Vagina (tissue), 2 donors: ENCODE data around the gene PDXDC1. TPM values are rescaled to one million over a fixed set of nuclear protein-coding genes. Genes with fewer than 3 reads are reported as not detected.
"Not testable (repeated sequence)": the region's sequence is repeated elsewhere in the genome, so short reads cannot be mapped to it uniquely, and the experiment has no call there.

Source experiments
- DNase-seq, 2 donors: peaks; one replicate each; pipeline ENCODE4 v3.0.0-alpha.2; 2017; ENCODE audit errors: extremely low spot score in 2 of 2
- H3K27ac ChIP-seq: fragments of 200-600 bp; sonication (generic); one replicate; pipeline ENCODE4 v1.5.1; 2019
- H3K27me3 ChIP-seq: fragments of 200-600 bp; sonication (generic); one replicate; pipeline ENCODE4 v1.5.1; 2019
- H3K36me3 ChIP-seq, 2 donors: fragments of 200-600 bp; sonication (generic); one replicate each; pipeline ENCODE4 v1.5.1; 2017 to 2019
- H3K4me1 ChIP-seq: fragments of 200-600 bp; sonication (generic); one replicate; pipeline ENCODE4 v1.5.1; 2019
- H3K4me3 ChIP-seq, 2 donors: fragments of 200-600 bp; sonication (generic); 1 replicate in 1 of 2; 2 replicates in 1 of 2; pipeline ENCODE4 v1.5.1; 2016 to 2019
- H3K9me3 ChIP-seq: fragments of 200-600 bp; sonication (generic); one replicate; pipeline ENCODE4 v1.5.1; 2019
- POLR2A ChIP-seq, 2 donors: fragments of 450-650 bp; IDR thresholded peaks; one replicate each; pipeline ENCODE4 v1.6.1; 2017; ENCODE audit warnings: antibody characterized with exemption in 2 of 2, mild to moderate bottlenecking in 2 of 2, moderate library complexity in 2 of 2
- POLR2AphosphoS5 ChIP-seq, 2 donors: sonication (generic); formaldehyde crosslinking; IDR thresholded peaks; one replicate each; pipeline ENCODE4 v1.9.0; 2017; ENCODE audit warnings: antibody characterized with exemption in 2 of 2, mild to moderate bottlenecking in 2 of 2, low read depth in 1 of 2; ENCODE audit not compliant: insufficient read depth in 1 of 2
- intact Hi-C: fragments of 100-400 bp; cut with DNase I; formaldehyde crosslinking; loops from one replicate; pipeline ENCODE4 v1.15.1; 2023
- total RNA-seq: library from RNA; depleted of rRNA; stranded (reverse); fragments of >200 nt; gene quantifications from one replicate; pipeline ENCODE4 v1.2.3, GENCODE V29; 2016
- TF ChIP-seq, protein P1 (sequence below), 3 experiments: fragments of 450-650 bp in 2 of 3; fragments of 200-600 bp in 1 of 3; sonication (generic) in 1 of 3; IDR thresholded peaks; one replicate each; pipeline ENCODE4 v1.5.1; 2017 to 2019; ENCODE audit warnings: antibody characterized with exemption in 3 of 3, mild to moderate bottlenecking in 2 of 3, moderate library complexity in 2 of 3

Gene PDXDC1
- total RNA-seq, 1 donor from 2014 or later, result 59.2 TPM

GRCh38 chr16:15053904-15054303, 79.1 kb downstream of the PDXDC1 start:
- Histone ChIP-seq H3K4me3 (peak overlapping the region in 1 of 2 donors; percentile 83), H3K27ac (no peak overlapping the region), H3K27me3 (no peaks in the 10 kb centered on the region), H3K4me1 (peaks cover 34% of the 10 kb centered on the region), H3K36me3 (no peaks in the 10 kb centered on the region), H3K9me3 (no peaks in the 10 kb centered on the region)
- intact Hi-C loops, result no loop called here
- DNase-seq, result no peak
- TF ChIP-seq POLR2A (IDR thresholded peaks at IDR 0.05), result no peak
- no peak for TF ChIP-seq POLR2AphosphoS5 (IDR thresholded peaks at IDR 0.05; ENCODE audit: insufficient read depth in 1 of 2, low read depth in 1 of 2)

DNA sequence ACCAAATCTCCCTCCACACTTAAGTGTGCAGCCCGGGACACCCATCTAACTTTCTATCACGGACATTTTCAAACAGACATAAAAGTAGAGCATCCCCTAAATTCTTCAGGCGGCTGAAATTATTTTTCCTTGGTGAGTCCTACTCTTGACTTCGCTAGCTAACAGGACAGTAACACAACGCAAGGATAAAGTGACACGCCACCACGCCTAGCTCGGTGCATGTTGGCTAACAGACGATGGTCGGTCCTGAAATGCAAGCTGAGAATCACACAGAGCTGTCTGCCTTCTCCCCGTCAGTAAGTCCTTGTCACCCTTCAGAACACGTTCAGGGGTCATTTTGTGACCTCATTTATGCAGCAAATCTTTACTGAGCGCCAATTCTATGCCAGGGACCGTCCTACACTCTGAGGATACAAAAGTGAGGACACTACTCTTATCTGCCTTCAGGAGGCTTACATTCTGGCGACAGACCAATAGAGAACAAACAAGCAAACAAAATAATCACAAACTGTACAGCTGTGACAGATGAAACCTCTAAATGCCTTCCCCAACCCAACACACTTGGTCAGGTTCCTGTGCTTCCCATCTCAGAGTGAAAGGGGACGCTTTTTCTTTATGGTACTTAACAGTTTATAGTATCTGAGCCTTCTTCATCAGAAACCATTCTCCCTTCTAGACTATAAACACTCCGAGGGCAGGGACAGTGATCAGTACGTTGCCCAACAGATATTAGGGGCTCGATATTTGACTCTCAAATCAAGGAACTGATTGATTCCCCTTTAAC, 79.7 kb downstream of the PDXDC1 start:
- DNase-seq, result no peak
- Histone ChIP-seq H3K4me1 (peaks cover 32% of the 10 kb centered on the region), H3K36me3 (no peaks in the 10 kb centered on the region), H3K9me3 (no peaks in the 10 kb centered on the region), H3K27me3 (no peaks in the 10 kb centered on the region), H3K4me3 (peak overlapping the region; percentile 83 to 95), H3K27ac (peak overlapping the region; percentile 94)
- TF ChIP-seq, protein P1, sequence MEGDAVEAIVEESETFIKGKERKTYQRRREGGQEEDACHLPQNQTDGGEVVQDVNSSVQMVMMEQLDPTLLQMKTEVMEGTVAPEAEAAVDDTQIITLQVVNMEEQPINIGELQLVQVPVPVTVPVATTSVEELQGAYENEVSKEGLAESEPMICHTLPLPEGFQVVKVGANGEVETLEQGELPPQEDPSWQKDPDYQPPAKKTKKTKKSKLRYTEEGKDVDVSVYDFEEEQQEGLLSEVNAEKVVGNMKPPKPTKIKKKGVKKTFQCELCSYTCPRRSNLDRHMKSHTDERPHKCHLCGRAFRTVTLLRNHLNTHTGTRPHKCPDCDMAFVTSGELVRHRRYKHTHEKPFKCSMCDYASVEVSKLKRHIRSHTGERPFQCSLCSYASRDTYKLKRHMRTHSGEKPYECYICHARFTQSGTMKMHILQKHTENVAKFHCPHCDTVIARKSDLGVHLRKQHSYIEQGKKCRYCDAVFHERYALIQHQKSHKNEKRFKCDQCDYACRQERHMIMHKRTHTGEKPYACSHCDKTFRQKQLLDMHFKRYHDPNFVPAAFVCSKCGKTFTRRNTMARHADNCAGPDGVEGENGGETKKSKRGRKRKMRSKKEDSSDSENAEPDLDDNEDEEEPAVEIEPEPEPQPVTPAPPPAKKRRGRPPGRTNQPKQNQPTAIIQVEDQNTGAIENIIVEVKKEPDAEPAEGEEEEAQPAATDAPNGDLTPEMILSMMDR (IDR thresholded peaks at IDR 0.05), result no peak
- TF ChIP-seq POLR2AphosphoS5 (IDR thresholded peaks at IDR 0.05; ENCODE audit: insufficient read depth in 1 of 2, low read depth in 1 of 2), result no peak
- TF ChIP-seq POLR2A (IDR thresholded peaks at IDR 0.05), result no peak
- intact Hi-C loops, result no loop called here

DNA sequence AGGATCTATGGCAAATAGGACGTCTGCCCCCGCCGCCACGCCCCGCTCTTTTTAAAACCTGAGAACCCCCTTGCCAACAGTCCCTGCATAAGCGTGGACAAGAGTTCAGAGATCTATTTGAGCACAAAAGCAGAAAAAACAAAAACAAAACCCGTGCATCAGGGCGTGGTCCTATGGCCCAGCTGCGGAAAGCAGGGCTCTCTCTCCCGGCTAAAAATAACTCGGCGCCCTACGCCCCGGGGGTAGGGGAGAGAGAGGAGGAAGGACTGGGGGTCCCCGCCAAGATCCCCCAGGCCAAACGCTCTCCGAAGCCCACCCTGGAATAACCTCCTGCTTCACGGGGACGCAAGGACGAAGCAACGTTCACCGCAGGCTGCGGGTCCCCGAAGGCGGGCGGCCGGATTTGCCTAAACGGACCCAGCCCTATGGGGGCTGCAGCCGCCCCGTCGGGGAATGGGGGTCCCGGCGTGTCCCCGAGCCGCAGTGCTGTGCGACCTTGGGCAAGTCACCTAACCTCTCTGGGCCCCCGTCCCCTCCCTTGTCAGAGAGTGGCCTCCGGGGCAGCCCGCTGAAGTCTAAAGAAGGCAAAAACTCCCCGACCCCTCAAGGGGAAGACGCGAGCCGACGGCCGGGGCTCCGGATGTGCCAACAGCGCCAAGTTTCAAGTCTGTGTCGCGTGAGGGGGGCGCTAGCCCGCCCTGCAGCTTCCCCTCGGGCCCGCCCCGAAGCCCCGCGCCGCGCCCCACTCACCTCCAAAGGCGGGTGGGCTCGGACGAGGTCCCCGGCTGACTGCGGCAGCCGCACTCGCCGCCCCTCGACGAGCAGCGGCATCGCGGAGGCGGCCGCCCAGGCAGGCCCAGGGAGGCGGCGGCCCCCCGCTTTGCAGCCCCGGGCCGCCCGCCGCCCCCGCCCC, 80.6 kb downstream of the PDXDC1 start:
- TF ChIP-seq POLR2AphosphoS5 (IDR thresholded peaks at IDR 0.05; ENCODE audit: insufficient read depth in 1 of 2, low read depth in 1 of 2) (peak in 1 of 2 donors; percentile 58), POLR2A (IDR thresholded peaks at IDR 0.05) (peak in 1 of 2 donors; percentile 37)
- TF ChIP-seq, protein P1 (IDR thresholded peaks at IDR 0.05), result no peak
- H3K27ac ChIP-seq, result peak overlapping the region; percentile 94
- H3K27me3 ChIP-seq, result no peaks in the 10 kb centered on the region
- DNase-seq, result no peak
- peaks cover 25% of the 10 kb centered on the region for H3K4me1 ChIP-seq
- intact Hi-C loops, result no loop called here
- no peaks in the 10 kb centered on the region for H3K36me3 ChIP-seq
- no peaks in the 10 kb centered on the region for H3K9me3 ChIP-seq
- peak overlapping the region; percentile 83 to 95 for H3K4me3 ChIP-seq

DNA sequence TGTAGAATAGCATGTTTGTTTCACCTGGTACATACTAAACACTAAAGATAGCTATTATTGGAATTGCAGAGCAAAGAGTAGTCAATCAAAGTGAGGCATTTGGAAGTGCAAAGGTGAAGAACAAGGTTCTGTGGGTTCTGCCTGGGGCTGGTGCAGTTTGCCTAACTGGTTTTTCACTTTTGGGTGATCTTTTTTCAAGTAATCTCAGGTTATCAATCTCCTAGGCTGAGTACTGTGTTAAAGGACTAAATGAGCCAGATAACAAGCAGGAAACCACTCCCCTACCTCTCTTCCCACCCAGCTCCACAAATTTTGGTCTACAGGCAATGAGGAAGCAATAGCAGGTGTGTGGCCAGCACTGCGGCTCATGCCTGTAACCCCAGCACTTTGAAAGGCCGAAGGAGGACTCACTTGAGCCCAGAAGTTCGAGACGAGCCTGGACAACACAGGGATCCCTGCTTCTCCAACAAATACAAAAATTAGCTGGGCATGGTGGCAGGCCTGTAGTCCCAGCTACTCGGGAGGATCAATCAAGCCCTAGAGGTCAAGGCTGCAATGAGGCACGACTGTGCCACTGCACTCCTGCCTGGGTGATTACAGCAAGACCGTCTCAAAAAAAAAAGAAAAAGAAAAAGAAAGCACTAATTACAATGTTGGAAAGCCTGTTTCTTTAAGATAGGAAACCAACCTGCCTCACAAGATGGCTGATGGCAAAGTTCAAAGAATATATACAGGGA, 83.0 kb downstream of the PDXDC1 start:
- Histone ChIP-seq H3K9me3 (no peaks in the 10 kb centered on the region), H3K27ac (no peak overlapping the region), H3K4me3 (no peak overlapping the region), H3K4me1 (peaks cover 25% of the 10 kb centered on the region), H3K36me3 (peaks cover under 1 to 20% of the 10 kb centered on the region in 2 donors), H3K27me3 (no peaks in the 10 kb centered on the region)
- no peak for DNase-seq
- intact Hi-C loops, result no loop called here
- TF ChIP-seq POLR2AphosphoS5 (IDR thresholded peaks at IDR 0.05; ENCODE audit: insufficient read depth in 1 of 2, low read depth in 1 of 2) (no peak), POLR2A (IDR thresholded peaks at IDR 0.05) (no peak)
- TF ChIP-seq, protein P1 (IDR thresholded peaks at IDR 0.05), result no peak

DNA sequence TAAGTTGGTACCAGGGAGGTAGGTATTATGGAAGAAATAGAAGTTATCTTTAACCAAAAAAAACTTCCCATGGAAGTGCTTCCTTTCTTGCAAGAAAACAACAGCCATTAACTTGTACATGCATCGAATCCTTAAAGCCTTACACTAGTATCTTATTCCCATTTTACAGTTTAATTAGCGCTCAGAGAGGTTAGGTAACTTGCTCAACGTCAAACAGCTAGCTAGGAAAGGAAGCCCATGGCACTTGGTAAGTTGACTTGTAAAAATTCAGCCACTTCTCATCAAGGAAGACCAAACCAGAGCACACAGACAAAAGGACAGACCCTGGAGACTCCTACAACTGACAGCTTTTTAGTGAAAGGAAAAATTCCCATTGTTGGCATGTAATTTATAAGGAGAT, 84.5 kb downstream of the PDXDC1 start:
- H3K9me3 ChIP-seq, result no peaks in the 10 kb centered on the region
- TF ChIP-seq POLR2A (IDR thresholded peaks at IDR 0.05) (no peak), POLR2AphosphoS5 (IDR thresholded peaks at IDR 0.05; ENCODE audit: insufficient read depth in 1 of 2, low read depth in 1 of 2) (no peak)
- H3K27me3 ChIP-seq, result no peaks in the 10 kb centered on the region
- intact Hi-C loops, result no loop called here
- peaks cover 3 to 30% of the 10 kb centered on the region in 2 donors for H3K36me3 ChIP-seq
- no peak overlapping the region for H3K4me3 ChIP-seq
- peaks cover 16% of the 10 kb centered on the region for H3K4me1 ChIP-seq
- DNase-seq, result no peak
- H3K27ac ChIP-seq, result no peak overlapping the region

- H3K4me1 ChIP-seq, H3K9me3 ChIP-seq, intact Hi-C loops, DNase-seq, H3K27me3 ChIP-seq, H3K27ac ChIP-seq, H3K4me3 ChIP-seq: not testable (repeated sequence)
- peaks cover 3 to 40% of the 10 kb centered on the region in 2 donors for H3K36me3 ChIP-seq
These were observed 87.4 kb downstream of the PDXDC1 start for GRCh38 chr16:15062085-15062810.

GRCh38 chr16:15065961-15066360, 91.1 kb downstream of the PDXDC1 start:
- H3K9me3 ChIP-seq, H3K27ac ChIP-seq, H3K4me1 ChIP-seq, intact Hi-C loops, H3K4me3 ChIP-seq, DNase-seq, H3K27me3 ChIP-seq: not testable (repeated sequence)
- peaks cover 3 to 47% of the 10 kb centered on the region in 2 donors for H3K36me3 ChIP-seq

DNA sequence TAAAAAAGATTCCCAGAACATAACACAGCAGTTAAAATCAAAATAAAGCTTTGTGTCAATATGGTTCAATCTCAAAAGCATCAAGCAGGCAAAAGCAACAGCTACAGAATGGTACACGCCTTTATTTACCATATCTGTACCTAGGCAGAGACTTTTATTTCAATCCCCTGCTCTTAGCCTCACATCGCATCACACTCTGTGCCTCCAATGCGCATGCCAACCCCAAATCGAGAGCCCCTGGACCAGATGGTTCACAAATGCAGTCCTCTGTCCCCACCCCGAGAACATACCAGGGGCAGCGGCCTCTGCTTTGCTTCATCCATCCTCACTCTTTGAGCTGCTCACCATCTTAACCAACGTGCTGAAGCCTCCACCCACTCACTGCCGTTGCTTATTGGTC, 91.9 kb downstream of the PDXDC1 start:
- DNase-seq, H3K4me3 ChIP-seq, H3K4me1 ChIP-seq, H3K27ac ChIP-seq, intact Hi-C loops, H3K9me3 ChIP-seq, H3K27me3 ChIP-seq: not testable (repeated sequence)
- peaks cover 3 to 40% of the 10 kb centered on the region in 2 donors for H3K36me3 ChIP-seq
